PFSK-1 (cell line): ENCODE data around the gene MBOAT2.

Experiments
- FOXP2 ChIP-seq: optimal IDR thresholded peaks from 2 replicates; pipeline ENCODE3; 2011; ENCODE audit warnings: borderline replicate concordance, control low read depth, inconsistent platforms; ENCODE audit not compliant: insufficient read depth; ENCODE audit errors: extremely low read length, extremely low read depth
- POLR2AphosphoS5 ChIP-seq: IDR thresholded peaks from 2 replicates; pipeline ENCODE4 v1.6.1; 2012; ENCODE audit warnings: low read depth, mild to moderate bottlenecking, control low read depth, low read length, moderate library complexity
- REST ChIP-seq, 2 experiments: IDR thresholded peaks; 2 replicates each; pipeline versions ENCODE4 v1.6.1 to v1.8.0; 2011 to 2012; ENCODE audit warnings: low read depth in 2 of 2, low read length in 2 of 2, control low read depth in 1 of 2, inconsistent platforms in 1 of 2, mild to moderate bottlenecking in 1 of 2, moderate library complexity in 1 of 2; ENCODE audit not compliant: insufficient read depth in 1 of 2
- SIN3A ChIP-seq: IDR thresholded peaks from 2 replicates; pipeline ENCODE4 v1.6.1; 2012; ENCODE audit warnings: mild to moderate bottlenecking, low read length, moderate library complexity, borderline replicate concordance; ENCODE audit not compliant: insufficient read depth
- TAF1 ChIP-seq: IDR thresholded peaks from 2 replicates; pipeline ENCODE4 v1.6.1; 2012; ENCODE audit warnings: low read length, control low read depth, borderline replicate concordance; ENCODE audit not compliant: insufficient read depth

MBOAT2 gene

DNA sequence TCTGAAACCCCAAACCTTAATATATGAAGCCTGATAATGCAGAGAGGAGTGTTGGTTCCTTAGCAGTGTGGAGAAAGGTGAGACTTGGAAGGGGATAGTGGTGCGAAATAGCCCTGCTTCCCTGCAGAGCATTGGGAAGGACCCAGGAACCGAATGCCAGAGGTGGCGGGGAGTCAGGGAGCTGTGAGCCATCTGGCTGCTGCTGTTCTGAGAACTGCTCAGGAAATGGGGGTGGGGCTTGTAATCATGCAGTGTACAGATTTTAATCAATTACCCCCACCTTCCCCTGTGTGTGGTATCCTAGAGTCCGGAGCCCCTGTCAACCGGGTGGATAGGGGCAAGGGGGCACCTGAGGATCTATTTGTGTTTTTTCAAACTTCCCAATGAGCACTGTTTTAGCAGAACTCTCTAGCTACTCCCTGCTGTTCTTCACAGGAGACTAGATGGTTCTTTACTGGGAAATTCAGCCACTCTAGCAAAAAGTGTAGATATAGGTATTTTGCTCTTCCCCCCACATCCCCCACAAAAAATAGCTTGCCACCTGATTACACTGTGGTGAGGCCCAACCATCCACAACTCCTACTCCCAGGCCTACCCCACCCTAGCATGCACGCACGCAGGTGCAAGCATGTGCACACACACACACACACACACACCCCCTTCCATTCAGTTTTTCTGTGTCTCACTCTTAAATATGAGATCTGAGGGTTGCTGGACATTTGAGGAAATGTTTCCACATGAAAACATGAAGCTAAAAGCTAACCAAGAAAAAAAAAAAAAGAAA is 30.1 kb upstream of the MBOAT2 start:
- TF ChIP-seq TAF1 (no peak), FOXP2 (no peak), REST (IDR thresholded peaks at IDR 0.05; ENCODE audit: insufficient read depth in 1 of 2, low read depth in 2 of 2, low read length in 2 of 2) (no peak), POLR2AphosphoS5 (no peak), SIN3A (no peak)

GRCh38 chr2:9032536-9033255 is 29.2 kb upstream of the MBOAT2 start:
- TF ChIP-seq FOXP2 (no peak), TAF1 (no peak), REST (IDR thresholded peaks at IDR 0.05; ENCODE audit: insufficient read depth in 1 of 2, low read depth in 2 of 2, low read length in 2 of 2) (no peak), POLR2AphosphoS5 (no peak), SIN3A (no peak)

GRCh38 chr2:9032121-9032520 is 28.6 kb upstream of the MBOAT2 start:
- TF ChIP-seq FOXP2, result no peak
- TF ChIP-seq REST (IDR thresholded peaks at IDR 0.05; ENCODE audit: insufficient read depth in 1 of 2, low read depth in 2 of 2, low read length in 2 of 2), result no peak
- no peak for TF ChIP-seq POLR2AphosphoS5
- no peak for TF ChIP-seq SIN3A

DNA sequence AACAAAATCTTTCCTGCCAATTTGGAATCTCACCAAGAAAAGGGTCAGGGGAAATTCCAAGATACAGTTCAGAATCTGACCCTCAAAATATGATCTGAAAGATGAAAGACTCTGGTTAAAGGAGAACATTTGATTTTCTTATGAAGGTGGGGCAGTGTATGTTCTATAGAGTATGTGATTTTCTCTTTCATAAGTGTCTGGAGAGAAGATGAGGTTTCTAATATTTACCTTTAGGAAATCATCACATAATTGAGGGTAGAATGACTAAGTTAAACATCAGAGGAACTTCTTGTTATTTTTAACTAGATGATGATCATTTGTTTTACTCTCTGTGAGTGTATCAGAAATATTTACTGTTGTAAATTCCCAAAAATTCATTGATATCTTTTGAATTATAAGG is 27.8 kb upstream of the MBOAT2 start:
- TF ChIP-seq REST (IDR thresholded peaks at IDR 0.05; ENCODE audit: insufficient read depth in 1 of 2, low read depth in 2 of 2, low read length in 2 of 2) (no peak), TAF1 (no peak), FOXP2 (no peak), SIN3A (no peak)
